Omental fat pad (tissue), 4 donors: ENCODE measurements around the gene KMT2B. TPM values are rescaled to one million over a fixed set of nuclear protein-coding genes. Genes with fewer than 3 reads are reported as not detected.

Experiments
- ATAC-seq: fragments of 150-250 bp; one replicate; pipeline ENCODE4 v1.9.1; 2016; ENCODE audit warnings: mild to moderate bottlenecking, moderate library complexity; ENCODE audit not compliant: low FRiP score
- DNase-seq: peaks from one replicate; pipeline ENCODE4 v3.0.0-alpha.2; 2019; ENCODE audit warnings: low spot score
- total RNA-seq, 4 donors: library from RNA; depleted of rRNA; stranded (reverse); fragments of >200 nt; gene quantifications; one replicate each; pipeline ENCODE4 v1.1.0, GENCODE V29; 2016
- TF ChIP-seq, protein P1 (sequence below), 3 donors: fragments of 450-650 bp; IDR thresholded peaks; one replicate each; pipeline ENCODE4 v1.5.1; 2016 to 2017; ENCODE audit warnings: antibody characterized with exemption in 3 of 3, mild to moderate bottlenecking in 3 of 3, moderate library complexity in 2 of 3

KMT2B gene
- total RNA-seq, 4 donors from 2014 or later, result 11.5 to 28.7 (median 19.8) TPM

DNA sequence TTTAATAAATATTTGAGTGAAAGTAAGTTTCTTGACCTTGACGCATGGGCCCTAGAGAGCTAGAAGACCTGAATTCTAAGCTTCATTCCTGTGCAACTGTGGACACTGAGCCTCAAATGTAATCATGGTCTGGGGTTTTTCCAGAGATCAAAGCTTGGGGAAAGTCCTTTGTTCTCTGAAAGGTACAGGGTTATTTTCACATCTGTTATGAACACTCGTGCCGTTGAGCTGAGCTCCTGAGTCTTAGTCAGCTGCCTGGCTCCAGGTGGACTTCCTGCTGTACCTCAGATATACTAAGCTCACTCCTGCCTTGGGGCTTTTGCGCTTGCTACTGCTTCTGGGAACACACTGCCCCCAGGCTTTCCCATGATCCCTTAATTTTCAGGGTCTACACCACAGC lies 21.0 kb upstream of the KMT2B start:
- TF ChIP-seq, protein P1, sequence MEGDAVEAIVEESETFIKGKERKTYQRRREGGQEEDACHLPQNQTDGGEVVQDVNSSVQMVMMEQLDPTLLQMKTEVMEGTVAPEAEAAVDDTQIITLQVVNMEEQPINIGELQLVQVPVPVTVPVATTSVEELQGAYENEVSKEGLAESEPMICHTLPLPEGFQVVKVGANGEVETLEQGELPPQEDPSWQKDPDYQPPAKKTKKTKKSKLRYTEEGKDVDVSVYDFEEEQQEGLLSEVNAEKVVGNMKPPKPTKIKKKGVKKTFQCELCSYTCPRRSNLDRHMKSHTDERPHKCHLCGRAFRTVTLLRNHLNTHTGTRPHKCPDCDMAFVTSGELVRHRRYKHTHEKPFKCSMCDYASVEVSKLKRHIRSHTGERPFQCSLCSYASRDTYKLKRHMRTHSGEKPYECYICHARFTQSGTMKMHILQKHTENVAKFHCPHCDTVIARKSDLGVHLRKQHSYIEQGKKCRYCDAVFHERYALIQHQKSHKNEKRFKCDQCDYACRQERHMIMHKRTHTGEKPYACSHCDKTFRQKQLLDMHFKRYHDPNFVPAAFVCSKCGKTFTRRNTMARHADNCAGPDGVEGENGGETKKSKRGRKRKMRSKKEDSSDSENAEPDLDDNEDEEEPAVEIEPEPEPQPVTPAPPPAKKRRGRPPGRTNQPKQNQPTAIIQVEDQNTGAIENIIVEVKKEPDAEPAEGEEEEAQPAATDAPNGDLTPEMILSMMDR (IDR thresholded peaks at IDR 0.05), result no peak
- no peak for DNase-seq
- no peak for ATAC-seq

DNA sequence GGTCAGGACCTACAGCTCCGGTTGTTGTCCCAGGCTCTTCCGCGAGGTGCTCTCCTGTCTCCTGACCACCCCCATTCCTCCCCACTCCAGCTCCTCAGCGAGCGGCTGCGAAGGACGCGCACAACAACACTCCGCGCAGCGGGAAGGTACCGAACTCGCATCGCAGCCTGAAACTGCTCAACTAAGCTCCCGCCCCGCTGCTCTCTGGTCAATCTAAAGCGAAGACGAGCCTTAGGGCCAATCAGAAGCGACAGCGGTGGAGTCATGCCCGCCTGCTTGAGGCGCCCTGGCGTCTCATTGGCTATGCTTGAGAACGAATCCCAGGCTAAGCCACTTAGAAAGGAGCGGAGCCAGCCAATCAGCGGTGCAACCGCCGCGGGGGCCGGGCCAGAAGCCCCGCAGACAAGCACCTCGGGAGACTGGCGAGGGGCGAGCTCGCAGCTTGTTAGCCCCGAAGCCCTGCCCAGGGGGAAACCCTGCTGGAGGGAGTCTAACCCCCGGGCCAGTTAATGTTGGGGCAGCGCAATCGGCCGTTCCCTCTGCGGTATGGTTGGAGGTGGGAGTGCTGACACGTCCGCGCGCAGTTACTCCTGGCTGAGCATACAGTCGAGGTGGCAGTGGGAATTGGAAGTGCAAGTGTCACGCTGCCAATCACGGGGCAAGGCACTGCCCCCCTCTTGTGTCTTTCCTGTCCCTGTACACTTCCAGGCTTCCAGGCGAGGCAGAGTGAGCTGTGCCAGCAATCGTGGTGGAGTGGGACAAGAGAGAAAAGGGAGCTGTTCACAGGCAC lies 15.4 kb upstream of the KMT2B start:
- TF ChIP-seq, protein P1 (IDR thresholded peaks at IDR 0.05), result no peak
- DNase-seq (peak; percentile 90), ATAC-seq (peak; percentile 100)

DNA sequence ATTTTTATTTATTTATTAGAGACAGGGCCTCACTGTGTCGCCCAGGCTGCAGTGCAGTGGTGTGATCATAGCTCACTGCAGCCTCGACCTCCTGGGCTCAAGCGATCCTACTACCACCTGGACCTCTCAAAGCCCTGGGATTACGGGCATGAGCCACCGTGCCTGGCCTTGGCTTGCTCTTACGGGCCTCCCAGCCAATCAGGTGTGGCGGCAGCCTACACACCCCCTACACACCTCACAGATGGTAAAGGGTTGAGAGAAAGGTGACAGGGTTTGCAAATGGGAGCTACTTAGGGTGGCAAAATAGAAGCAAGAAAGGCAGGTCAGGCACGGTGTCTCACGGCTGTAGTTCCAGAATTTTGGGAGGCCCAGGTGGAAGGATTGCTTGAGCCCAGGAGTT lies 14.5 kb upstream of the KMT2B start:
- TF ChIP-seq, protein P1 (IDR thresholded peaks at IDR 0.05), result no peak
- no peak for ATAC-seq
- DNase-seq, result no peak

DNA sequence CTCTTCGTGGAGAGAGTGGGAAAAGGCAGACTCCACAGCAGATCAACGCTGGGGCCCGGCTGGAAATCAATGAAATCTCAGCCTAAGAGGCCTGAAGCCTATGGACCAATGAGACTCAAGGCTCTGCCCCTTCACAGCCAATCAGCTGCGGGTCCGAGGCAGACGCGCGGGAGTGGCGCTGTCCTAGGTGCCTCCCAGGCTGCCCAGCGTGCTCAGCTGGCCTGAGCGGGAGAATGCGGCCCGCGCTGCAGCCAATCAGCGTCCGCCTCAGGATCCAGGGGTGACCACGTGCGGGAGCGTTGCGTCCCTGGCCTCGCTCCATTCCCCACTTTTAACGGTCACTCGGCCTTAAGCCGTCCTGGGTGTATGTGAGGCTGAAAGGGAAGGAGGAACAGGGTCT lies 13.6 kb upstream of the KMT2B start, which contains the start of gene ZBTB32:
Gene ZBTB32 (plus strand): TSS at position 341 of the 400 bp plus-strand sequence. CDS start 10,069 bp downstream, outside the sequence.
- ATAC-seq, result no peak
- TF ChIP-seq, protein P1 (IDR thresholded peaks at IDR 0.05), result no peak
- no peak for DNase-seq

DNA sequence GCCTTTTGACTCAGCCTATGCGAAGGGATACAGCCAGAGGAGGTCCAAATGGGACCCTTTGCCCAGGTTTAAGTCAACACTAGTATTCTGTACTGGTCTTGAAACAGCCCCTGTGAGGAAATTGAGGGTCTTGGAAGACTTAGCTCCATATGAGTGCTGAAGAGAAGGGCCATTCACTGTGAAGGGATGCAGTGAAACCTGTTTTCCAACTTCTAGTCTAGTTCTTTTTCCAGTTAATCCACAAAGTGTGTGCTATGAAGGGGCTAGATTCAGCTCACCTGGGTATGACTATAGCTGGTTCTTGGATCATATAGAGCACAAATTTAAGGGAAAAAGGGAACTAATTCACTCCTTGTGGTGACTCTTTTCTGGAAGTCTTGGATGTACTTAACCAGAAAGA lies 9.4 kb upstream of the KMT2B start:
- no peak for ATAC-seq
- DNase-seq, result no peak
- TF ChIP-seq, protein P1 (IDR thresholded peaks at IDR 0.05), result no peak

DNA sequence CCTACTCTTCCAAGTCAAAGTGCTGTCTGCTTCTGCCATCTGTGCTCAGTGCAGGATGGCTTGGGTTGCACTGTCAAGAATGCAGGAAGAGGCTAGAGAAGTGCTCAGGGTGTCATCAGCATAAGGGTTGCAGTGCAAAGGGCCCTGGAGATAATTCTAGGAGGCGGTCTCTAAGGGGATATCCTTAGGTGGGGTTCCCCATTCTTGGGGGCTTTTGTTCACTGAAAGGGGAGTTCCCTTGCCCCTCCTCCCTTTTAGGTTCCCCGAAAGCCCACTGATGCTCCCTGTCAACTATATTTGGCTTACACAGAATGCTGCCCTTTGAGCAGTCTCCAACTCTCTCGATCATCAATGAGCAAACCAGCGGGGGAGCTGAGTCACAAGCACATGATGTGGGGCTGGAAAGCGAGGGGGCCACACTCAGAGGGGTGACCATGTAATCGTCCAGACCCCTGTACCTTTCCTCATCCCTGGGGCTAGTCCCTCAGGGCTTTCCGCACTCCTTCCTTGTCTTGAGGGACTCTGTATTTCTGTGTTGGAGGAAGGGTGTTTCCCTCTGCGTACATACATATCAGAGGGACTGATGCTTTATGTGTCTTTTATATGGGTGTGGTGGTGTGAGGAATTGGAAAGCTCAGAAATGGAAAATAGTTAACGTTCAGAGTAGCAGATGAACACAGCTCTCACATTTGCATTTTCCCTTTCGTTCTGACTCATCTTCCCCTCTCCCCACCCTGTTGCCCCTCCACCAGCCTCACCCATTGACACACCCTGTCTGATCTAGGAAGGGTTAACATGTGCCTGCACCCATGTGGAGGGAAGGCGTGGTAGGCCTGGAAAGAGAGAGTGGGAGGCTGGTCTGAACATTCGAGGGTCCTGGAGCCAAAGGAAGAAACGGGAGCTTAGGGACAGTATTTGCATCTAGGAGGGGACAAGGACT lies 6.7 kb upstream of the KMT2B start:
- no peak for DNase-seq
- no peak for ATAC-seq
- TF ChIP-seq, protein P1 (IDR thresholded peaks at IDR 0.05), result no peak
